Cardiac muscle cell (in vitro differentiated cells and primary cell): Measurements from ENCODE around the gene PDCD4. TPM values are rescaled to one million over a fixed set of nuclear protein-coding genes. Genes with fewer than 3 reads are reported as not detected.

Experiments used
- DNase-seq, 2 donors: peaks; one replicate each; pipeline versions ENCODE4 v3.0.0 to v3.0.0-alpha.2; 2010 to 2017; ENCODE audit warnings: low read depth in 1 of 2, low spot score in 1 of 2
- H3K27ac ChIP-seq: fragments of 200-600 bp; sonication (generic); 2 replicates; pipeline ENCODE4 v1.5.1; 2016
- H3K27me3 ChIP-seq: fragments of 200-600 bp; sonication (generic); 2 replicates; pipeline ENCODE4 v1.6.0; 2016; ENCODE audit warnings: control low read depth
- H3K36me3 ChIP-seq: fragments of 200-600 bp; sonication (generic); 2 replicates; pipeline ENCODE4 v1.5.1; 2016; ENCODE audit warnings: control low read depth
- H3K4me1 ChIP-seq: fragments of 200-600 bp; sonication (generic); 2 replicates; pipeline ENCODE4 v1.8.1; 2017; ENCODE audit warnings: low read depth, mild to moderate bottlenecking, mixed run types
- H3K4me3 ChIP-seq: fragments of 200-600 bp; sonication (generic); 2 replicates; pipeline ENCODE4 v1.5.1; 2016; ENCODE audit warnings: mild to moderate bottlenecking
- H3K9me3 ChIP-seq: fragments of 200-600 bp; sonication (generic); 2 replicates; pipeline ENCODE4 v1.5.1; 2017; ENCODE audit warnings: low read depth, mild to moderate bottlenecking, control low read depth
- CTCF ChIP-seq: IDR thresholded peaks from 2 replicates; pipeline ENCODE4 v1.5.1; 2012; ENCODE audit warnings: low read depth, mild to moderate bottlenecking, low read length
- polyA plus RNA-seq: library from polyadenylated mRNA; unstranded; fragments of >200 nt; fragmentation: Nextera tagmentation; extraction: Ambion mirVana; gene quantifications from 2 replicates; pipeline ENCODE4 v1.2.1, GENCODE V29; 2016
- total RNA-seq: library from RNA; depleted of rRNA; stranded (reverse); fragments of >200 nt; gene quantifications from 2 replicates; pipeline ENCODE4 v1.2.3, GENCODE V29; 2016

Gene PDCD4
- total and polyA plus RNA-seq, 2 experiments from 2014 or later, result 84.9 to 98.7 TPM

DNA sequence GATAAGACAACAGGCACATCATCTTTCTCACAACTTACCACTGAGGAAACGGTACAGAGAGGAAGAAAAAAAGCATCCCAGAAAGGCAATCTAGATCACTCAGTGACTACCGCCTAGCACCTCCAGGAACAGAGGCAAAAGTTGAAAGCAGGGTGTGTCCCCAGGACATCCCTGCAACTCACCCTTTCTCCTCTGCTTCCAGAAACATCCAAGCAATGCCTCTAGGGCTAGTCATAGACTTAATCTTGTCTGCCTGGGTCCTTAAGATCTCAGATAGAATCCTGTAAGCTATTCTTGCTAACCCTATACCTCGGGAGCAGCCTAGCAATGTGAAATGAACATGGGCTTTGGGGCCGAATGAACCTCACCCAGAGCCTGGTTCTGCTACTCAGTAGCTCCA is 18.8 kb upstream of the PDCD4 start:
- TF ChIP-seq CTCF, result no peak
- Histone ChIP-seq H3K4me3 (no peak overlapping the region), H3K27ac (no peak overlapping the region), H3K27me3 (no peaks in the 10 kb centered on the region), H3K9me3 (no peaks in the 10 kb centered on the region), H3K36me3 (no peaks in the 10 kb centered on the region), H3K4me1 (peaks cover 17% of the 10 kb centered on the region)
- no peak for DNase-seq

- no peak for DNase-seq
- peaks cover 24% of the 10 kb centered on the region for H3K4me1 ChIP-seq
Measured at GRCh38 chr10:110853921-110854605, 17.7 kb upstream of the PDCD4 start.

DNA sequence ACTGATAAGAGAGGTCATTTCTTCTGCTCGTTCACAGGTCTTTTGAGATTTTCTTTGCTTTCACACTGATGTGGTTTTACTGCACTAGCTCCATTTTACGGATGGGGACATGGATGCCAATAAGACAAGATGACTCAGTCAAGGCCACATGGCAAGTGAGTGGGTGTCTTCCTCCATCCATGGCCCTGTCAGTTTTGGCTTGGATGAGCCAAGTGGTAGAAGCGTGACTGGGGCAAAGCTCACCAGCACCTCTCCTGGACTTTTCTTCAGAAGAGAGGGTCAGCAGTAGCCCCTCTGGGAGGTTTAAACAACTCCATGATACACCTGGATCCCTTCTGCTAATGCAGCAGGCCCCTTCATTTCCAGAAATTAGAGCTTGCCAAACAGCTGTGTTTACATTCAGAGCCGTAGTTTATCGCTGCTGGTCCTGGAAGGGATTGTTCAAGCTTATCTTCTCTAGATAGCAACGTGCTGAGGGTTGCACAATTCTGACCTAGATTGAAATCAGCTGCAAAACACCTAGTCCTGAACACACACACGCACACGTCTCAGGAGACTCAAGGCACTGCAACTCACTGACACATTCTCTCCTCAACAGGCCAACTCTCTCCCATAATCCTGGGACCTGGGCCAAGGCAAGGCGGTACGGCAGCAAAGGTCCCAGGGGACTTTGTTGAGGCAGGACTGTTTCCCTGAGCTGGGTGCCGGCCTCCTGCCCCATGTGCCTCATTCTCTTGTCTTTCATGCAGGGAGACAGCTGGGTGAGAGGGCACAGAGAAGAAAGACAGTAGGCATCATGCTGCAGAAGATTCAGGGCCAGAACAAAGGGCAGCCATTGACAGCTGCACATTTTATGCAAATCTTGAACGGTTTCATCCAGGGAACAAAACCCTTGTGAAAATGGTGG is 14.2 kb upstream of the PDCD4 start:
- Histone ChIP-seq H3K9me3 (no peaks in the 10 kb centered on the region), H3K27ac (peak overlapping the region; percentile 25), H3K27me3 (no peaks in the 10 kb centered on the region), H3K4me1 (peaks cover 19% of the 10 kb centered on the region), H3K36me3 (no peaks in the 10 kb centered on the region), H3K4me3 (no peak overlapping the region)
- DNase-seq, result peak in 1 of 2 donors; percentile 78
- TF ChIP-seq CTCF, result no peak

More at GRCh38 chr10:110853921-110854605, 17.7 kb upstream of the PDCD4 start:
- no peak overlapping the region for H3K27ac ChIP-seq
- H3K36me3 ChIP-seq, result no peaks in the 10 kb centered on the region
- H3K9me3 ChIP-seq, result no peaks in the 10 kb centered on the region
- no peak for TF ChIP-seq CTCF
- no peaks in the 10 kb centered on the region for H3K27me3 ChIP-seq
- no peak overlapping the region for H3K4me3 ChIP-seq

GRCh38 chr10:110858297-110858934 is 13.3 kb upstream of the PDCD4 start:
- DNase-seq, result no peak
- TF ChIP-seq CTCF, result no peak
- Histone ChIP-seq H3K27ac (peak overlapping the region; percentile 25), H3K4me1 (peaks cover 19% of the 10 kb centered on the region), H3K36me3 (no peaks in the 10 kb centered on the region), H3K4me3 (no peak overlapping the region), H3K9me3 (no peaks in the 10 kb centered on the region), H3K27me3 (no peaks in the 10 kb centered on the region)

DNA sequence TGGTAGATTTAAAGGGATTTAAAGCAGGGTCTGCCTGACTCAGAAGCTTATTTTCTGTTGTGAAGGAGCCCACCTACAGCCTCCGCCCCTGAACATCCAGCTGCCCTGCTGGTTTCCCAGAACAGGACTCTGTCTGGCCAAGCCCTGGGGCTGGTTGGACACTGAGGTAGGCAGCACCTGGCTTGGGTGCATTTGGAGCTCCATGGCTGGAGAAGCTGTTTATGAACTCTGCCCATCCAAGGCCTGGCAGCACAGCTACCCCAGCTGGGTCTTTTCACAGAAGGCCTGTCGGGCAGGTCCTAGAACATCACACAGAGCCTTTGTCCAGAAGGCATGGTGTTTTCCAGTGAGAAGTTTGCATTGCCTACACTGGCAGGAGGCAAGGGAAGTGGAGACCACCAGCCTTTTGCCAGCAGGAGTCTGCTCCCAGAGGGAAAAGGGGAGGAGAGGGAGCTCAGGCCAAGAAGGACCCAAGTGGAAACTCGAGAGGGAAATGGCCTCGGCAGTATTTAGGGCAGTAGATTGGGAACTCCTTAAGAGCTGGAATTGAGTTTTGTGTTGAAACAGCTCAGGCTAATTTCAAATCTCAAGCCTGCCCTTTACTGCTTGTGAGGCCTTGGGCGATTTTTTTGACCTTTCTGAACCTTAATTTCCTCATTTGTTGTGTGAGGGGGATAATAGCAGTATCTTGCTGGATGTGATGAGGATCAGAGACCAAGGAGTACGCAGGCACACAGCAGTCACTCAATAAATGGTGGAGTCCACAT is 12.3 kb upstream of the PDCD4 start:
- Histone ChIP-seq H3K9me3 (no peaks in the 10 kb centered on the region), H3K27me3 (no peaks in the 10 kb centered on the region), H3K36me3 (no peaks in the 10 kb centered on the region), H3K4me1 (peaks cover 19% of the 10 kb centered on the region), H3K4me3 (no peak overlapping the region), H3K27ac (peak overlapping the region; percentile 44)
- TF ChIP-seq CTCF, result no peak
- DNase-seq, result no peak
